Measurements from ENCODE around the gene WDR55.

- TF ChIP-seq POLR2A (IDR thresholded peaks at IDR 0.05; ENCODE audit: low read depth) (no peak), CTCF (IDR thresholded peaks at IDR 0.05) (no peak)
Observed at GRCh38 chr5:140673187-140673976, 8.7 kb downstream of the WDR55 start, which contains the start of gene DND1.
